Cortex of kidney (tissue), 1 donor: ENCODE measurements around the gene LSS.

ENCODE experiments used
- DNase-seq: peaks from one replicate; lab custom pipeline; 2025; lab: John Stamatoyannopoulos, UW

Gene LSS

DNA sequence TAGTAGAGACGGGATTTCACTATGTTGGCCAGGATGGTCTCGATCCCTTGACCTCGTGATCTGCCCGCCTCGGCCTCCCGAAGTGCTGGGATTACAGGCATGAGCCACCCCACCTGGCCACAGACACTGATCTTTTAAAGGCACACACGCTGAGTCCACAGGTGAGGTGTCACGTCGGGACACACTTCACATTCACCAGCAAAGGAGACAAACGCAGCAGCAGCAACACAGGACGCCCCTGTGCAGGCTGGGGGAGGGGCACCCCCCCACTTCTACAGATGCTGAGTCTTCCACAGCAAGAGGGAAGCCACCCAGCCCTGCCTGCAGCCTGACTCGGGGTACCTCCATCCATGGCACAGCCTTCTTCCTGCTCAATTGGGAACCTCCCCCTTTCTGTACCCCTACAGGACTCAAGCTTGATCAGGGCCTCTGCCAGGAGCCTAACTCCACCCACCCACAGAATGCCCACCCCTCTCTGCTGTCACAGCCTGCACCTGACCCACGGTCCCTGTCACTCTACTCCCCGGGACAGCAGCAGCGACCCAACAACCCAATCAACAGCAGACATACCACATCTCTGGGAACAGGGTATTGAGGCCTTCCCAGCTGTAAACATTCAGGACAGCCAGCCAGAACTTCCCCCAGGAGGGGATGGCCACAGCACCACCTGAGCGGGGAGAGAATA, 9.5 kb downstream of the LSS start:
- DNase-seq: no peak

DNA sequence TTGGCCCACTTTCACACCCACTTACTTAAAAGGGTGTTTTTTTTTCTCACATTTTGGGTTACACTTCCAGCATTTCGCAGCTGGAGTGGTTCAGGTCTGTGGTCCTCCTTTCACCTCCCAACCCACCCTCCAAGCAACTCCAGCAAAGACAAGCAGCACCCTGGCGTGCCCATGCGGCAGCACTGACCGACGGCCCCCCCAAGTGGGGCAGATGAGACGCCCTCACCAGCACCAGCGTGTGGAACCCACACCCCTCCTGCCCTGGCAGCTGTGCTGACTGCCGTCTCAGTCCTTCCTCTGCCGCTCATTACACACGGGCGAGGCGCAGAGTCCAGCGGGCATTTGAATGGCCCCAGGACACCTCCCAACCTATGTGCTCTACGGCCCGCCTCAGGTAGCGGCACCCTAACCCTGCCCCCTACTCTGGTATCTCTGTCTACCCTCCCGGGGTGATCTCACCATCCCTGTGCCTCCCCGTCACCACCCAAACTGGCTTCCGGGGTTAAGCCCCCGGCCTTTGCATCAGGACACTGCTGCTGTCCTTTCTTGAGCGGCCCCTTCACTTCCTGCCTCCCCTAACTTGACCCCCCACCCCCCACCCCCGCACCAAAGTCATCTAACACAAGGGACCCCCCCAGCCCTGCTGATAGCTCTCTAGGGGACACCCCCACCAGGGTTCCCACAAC, 10.9 kb downstream of the LSS start:
- no peak for DNase-seq

DNA sequence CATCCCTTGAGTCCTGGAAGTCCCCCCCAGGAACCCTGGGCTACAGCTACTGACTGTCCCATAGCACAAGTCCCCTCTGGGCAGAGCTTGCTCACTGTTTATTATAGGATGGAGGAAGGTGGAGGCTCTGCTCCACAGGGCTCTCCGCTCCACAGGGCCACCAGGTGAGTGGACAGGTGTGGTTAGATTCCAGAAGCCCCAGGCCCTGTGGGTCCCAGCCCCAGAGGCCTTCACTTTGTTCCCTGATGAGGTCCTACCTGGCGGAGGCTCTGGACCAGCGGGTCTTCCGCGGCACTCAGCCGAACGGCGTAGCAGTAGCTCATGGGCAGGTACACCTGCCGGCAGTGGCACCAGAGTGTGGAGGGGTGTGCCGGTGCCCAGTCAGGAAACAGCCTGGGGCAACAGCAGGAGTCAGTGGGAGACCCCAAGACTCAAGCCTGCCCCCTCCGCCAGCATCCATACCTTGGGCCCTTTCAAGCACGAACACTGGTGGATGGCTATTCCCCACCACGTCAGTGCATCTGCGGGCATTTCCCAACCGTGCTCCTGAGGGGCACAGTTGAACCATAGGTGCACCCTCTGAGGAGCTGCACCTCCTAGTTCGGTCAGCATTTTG, 12.3 kb downstream of the LSS start:
- DNase-seq: no peak

DNA sequence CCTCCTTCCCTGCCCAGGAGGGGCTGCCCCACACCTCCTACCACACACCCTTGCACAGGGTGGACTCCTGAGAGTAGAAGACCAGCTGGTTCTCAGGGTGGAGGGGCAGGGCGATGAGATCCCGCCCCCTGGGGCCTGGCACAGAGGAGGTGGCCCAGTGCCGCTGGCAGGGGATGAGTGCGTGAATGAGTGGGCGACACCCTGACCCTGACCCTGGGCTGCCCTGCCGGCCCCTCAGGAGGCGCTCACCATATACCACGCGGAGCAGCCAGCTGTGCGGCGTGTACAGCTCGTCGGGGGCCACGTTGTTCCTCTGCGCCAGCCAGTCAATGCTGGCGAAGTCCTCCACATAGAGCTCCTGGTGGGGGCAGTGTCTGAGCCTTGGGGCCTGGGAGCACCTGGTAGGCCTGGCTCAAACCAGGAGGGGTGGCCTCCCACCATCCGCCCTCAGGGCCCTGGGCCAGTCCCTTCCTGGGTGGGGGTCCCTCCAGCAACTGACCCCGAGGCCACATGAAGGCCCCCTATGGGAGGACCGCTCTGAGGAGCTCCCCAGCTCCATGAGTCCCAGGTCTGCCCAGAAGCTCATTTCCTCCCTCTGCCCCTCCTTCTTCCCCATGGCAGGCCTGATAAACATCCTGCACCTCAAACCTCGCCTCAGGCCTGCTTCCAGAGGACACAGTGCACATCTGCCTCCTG, 13.0 kb downstream of the LSS start:
- no peak for DNase-seq

DNA sequence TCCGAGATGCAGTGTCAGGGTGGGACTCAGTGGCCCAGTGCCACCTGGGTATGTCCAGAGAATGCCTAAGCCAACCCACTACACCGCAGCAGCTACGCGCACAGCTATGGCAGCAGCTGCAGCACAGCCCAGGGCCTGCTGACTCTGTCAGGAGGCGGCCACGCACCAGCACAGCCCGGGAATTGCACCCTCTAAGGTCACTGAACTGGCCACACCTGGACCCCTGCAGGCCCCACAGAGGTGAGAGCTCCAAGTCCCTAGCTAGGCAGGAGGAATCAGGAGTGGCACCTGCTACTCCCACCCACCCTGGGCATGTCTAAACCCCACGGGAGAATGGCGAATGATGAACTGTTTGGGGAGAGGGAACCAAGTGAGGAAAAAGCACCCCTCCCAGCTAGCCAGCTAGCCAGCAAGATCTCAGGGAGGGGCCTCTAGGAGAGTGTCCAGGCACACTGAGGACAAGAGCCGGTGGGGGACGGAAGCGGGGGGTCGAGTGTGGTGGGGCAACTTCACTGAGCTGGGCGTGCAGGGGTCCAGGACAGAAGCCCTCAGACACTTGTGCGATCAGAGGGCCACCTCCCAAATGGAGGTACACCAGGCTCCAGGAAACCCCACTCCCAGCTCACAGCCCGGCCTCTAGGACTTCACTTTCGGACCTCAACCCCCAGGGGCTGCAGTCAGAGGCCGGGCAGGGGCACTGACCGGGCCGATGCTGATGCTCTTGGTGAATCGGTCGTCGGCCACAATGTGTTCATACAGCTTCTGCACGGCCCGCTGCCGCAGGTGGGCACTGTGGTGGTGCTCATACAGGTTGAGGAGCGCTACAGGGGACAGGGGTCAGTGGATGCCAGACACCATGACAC, 13.9 kb downstream of the LSS start:
- no peak for DNase-seq

DNA sequence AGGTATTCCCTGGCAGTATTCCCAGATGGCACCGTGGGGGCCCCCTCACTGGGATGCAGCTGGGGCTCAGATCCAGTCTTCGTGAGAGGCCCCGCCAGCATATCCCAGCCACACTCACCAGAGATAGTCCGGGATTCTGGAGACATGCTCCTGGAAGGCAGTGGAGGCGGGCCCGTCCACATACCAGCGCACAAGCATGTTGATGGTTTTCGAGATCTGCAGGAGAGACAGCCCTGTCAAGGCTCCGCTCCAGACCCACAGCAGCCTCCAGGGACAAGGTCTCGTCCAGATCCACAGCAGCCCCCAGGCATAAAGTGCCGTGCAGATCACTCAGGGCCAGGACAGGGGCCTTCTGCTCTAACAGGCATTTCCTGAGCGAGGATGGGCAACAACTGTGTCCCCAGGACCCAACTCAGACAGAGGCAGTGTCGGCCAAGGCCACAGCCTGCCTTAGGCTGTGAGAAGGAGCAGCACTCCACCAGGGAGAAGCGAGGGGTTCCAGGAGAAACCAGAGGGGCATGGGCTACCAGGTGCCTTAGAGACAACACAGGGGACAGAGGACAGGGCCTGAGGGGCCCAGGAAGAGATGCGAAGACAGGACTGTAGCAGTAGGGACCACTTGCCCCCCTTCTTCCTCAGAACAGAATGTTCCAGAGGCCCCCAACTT, 14.8 kb downstream of the LSS start:
- DNase-seq: no peak

DNA sequence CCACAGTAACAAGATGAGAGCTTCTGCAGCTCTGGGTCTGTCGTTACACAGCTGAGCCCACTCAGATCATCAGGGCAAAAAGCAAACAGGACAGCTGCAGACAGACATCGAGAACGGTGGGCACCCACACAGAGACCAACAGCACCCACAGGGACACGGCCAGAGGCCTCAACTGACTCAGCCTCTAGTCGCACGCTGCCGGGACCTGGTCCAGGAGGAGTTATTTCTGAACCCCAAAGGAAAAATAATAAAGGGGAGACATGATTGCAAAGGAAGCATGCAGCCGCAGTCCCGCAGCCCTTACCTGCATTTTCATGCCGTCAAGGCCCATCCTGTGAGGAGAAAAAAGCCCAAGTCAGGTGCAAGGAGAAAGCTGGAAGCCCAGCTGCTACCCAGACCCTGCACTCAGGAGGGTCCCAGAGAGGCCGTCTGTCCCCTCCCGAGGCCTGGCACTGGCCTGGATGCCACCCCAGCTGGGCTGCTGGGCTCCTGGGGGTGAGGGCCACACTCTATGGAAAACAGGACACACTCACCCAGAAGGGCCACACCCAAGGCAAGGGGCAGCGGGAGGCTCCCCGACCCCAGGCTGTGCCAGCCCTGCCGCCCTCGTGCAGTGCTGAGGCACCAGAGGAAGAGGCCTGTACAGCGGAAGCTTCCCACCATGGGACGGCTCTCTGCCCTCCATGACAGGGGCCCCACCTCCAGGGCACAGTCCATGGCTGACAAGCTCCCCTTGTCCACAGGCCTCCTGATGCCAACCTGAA, 15.7 kb downstream of the LSS start:
- no peak for DNase-seq

DNA sequence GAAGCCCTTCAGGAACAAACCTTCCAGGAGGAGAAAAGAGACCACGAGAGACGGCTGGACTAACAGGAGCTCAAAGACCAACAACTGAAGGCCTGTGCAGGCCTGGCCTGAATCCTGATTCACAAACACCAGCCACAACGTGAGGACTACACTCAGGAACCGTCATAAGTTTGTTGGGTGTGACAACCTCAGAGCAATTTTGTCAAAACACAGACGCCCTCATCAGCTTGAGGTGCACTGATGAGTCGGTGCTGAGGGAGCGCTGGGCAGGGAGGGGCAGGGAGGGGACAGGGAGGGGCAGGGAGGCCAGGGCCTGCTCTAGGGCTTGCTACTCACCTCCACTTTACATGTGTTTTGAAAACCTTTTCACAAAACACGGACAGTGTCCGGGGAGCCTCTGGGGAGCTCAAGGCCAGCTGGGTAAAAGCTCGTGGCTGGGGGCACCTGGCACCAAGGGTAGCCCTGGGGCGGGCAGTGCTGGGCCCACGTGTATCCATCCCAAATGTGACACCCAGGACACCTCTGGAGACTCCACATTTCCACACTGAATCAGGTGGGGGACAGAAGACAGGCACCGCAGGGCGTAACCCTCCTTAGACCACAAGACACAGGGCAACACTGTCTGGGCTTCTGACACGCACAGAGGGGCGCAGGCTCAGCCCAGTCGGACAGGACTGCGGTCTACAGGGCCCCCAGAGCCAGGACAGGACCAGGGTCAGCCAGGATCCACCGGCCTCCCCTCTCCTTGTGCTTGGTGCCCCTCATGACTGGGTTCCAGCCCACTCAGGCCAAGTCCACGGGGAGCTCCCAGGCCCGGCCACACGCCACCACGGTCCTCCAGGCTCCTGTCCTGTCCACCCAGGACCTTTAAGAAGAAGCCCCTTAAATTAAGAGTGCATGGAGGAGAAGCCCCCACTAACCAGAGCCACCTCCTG, 16.5 kb downstream of the LSS start:
- DNase-seq: no peak

DNA sequence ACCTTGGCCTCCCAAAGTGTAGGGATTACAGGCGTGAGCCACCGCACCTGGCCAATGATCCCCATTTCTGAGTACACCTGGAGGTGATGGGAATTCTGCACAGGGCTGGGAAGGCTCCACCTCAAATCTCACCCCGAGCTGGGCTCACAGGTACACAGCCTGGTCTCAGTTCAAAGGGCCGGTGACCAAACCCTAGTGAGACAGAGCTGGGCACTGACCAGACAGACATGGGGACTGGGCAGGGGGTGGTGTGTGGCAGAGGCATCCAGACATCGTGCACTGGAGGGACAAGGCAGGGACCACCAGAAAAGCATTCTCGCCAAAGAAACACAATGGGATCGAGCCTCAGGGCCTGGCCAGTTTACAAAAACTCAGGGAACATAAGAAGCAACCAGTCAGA, 17.2 kb downstream of the LSS start:
- no peak for DNase-seq

DNA sequence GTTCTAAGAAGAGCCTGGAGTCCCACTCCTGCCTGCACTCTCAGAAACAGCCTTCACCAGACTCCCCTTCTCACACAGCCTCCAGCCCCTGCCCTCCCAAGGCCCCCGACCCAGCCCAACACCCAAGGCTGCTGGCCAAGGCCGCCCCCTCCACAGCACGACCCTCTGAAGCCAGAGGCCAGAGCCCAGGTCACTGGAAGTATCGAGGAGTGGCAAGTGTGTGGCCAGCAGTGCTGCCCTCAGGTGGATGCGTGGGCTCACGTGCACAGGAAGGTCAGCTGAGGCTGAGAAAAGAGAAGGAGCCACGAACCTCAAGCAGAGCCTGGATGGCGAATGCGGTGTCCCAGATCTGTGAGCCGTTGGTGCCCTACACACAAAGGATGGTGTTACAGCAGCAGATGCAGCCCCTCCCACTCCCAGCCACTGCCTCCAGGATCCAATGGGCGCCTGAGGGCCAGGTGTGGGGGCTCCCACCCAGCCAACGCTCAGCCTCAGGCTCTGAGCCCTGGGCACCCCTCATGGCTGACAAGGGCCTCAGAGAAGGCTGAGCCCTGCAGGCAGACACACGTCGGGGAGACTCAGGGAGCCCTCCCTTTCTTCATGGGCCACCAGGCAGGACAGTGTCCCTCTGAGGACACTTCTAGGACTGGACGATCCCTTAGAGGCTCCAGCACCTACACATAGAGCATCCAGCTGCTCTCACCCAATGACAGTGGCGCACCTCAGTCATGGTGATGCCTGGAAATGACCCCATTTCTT, 18.0 kb downstream of the LSS start:
- DNase-seq: no peak

DNA sequence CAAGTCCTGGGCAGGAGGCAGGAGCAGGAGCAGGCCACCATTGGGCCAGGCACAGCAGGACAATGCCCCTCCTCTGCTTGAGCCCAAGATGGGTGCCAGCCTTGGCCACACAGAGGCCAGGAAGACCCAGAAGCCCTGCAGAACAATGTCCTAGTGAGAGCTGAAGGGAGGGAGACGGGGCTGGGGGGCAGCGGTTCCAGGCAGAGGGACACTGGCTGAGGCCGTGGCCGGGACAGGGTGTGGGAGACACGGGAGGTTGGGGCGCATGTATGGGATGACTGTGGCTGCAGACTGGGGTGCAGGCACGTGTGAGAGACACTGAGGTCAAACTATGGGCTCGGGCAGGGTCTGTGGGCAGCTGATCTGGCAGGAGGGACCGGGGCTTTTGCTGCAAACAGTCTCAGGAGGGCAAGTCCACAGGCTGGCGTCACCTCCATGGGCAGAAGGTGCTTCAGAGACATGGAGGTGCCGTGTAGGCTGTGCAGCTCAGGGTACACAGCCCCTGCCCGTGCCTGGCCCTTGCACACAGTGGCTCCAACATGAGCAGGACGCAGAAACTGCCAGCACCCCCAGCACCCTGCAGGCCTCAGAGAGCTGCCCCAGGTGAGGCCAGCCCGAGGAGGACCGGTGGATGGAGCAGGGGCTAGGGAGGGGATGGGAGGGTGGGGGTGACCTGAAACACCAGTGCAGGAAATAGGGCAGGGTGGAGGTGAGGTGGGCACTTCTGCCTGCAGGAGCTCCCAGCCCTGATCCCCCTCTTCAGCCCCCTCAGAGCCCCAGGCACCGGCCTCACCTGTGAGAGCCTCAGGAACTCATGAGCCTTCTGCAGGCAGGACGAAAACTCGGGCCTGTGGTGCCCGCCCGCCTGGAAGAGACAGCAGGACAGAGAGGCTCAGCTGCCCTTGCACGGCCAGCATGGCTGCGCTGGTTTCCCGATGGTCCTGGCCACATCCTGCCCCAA, 19.5 kb downstream of the LSS start:
- no peak for DNase-seq

DNA sequence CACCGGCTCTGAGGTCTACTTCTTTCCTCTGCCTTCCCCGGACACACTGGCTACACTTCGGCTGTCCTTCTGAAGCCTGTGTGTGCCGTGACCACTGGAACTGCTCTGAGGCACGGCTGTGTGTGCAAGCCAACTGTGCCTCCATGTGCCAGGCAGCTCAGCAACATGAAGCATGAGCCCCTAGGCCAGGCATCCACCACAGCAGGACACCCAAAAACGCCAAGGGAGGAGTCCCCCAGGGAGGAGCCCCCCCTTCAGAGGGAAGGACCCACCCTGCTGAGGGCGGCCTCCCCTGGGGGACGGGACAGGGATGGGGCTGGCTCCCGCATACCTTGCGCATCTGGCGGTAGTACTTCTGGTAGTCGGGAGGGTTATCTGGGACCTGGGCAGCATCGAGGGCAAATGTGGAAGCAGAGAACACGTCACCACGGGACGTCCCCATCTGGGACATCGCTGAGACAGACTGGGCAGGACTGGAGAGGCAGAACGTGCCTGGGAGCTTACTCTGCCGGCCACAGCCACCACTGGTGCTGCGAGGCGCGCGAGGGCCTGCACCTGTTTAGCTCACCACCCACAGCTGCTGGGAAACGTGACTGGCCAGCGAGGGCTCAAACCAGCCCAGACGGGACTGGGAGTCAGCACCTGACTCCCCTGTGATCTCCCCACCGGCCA, 20.5 kb downstream of the LSS start:
- DNase-seq: no peak

DNA sequence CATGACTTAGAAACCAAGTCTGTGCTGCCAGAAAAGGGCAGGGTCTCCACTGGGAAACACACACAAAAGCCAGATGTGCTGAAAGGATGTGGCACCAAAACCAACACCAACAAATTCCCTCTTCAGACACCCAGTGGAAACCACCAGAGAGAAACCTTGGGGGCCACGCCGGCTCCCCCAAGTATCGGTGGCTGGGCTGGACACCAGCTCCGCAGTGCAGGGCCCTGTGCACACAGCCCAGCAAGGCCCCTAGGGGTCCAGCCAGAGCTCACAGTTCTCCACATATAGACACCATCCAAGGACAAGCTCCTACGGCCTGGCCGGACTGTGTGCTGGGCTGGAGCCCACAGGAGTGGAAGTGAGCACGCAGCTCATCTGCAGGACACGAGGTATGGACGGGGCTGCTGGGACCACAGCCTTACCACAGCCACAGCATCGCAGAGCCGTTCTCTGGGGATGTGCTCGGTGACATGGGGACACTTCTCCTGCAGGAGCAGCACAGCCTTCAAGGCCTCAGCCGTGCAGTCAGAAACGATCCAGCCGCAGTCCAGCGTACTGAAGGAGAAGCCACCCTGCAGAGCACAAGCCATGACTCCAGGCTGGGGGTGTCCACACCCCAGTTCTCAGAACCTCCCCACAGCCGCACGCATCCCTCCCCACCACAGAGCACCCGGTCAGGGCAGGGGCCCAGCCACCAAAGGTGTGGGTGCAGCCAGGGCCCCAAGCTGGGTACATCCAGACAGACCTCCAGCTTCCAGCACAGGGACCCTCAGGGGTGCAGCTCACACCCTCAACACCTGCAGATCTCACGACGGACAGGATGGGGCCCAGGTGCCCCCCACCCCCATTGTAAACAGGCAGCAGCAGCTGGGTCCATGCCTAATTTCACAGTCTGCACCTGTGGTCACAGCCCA, 21.3 kb downstream of the LSS start:
- DNase-seq: no peak

DNA sequence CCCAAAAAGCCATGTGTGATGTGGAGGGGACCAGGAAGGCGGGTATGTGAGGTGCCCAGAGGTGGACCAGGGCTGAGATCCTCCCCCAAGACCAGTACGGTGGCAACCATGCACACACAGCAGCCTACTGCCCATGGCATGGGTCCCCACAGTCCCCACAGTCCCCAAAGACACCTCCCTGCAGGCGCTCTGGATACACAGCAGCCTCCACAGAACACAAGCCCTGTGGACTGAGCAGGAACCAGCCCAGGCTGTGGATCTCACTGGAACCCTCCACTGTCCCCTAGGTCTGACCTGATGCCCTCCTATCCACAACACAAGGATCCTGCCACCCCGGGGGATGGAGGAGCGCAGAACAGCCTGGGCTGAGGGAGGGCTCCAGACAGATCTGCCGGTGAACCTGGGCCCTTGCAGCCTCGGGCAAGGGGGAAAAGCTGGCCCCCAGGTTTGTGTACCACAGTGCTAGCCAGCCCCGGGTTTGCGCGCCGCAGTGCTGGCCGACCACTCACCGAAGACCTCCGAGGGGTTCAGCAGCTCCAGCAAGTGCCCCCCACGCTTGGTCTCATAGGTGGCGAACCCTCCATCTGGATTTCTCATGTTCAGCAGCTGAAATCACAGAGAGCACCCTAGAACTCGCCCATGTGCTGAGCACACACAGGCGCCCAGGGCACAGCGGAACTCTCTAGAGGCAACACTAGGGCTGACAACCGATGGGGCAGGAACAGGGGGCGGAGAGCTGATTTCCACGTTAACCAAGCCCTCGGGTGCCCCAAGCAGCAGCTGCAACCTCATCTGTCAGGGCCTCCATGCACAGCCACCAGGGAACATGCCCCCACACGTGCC, 22.2 kb downstream of the LSS start:
- DNase-seq: no peak

DNA sequence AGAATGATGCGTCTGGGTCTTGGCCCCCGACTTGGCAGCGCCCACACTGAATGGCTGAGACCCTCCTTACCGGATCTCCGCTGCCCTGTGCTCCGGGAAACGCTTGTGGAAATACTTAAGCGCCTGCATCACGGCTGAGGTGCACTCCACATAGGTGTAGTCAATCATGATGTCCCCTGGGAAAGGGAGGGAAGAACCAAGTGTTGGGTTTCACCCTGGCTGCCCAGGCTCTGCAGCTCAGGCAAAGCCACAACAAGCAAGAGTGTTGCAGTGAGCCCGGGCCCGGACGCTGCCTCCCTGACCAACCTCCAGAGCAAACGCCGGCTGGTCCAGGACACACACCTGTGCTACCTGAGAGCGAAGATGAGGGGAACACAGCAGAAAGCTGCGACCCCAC, 22.8 kb downstream of the LSS start:
- no peak for DNase-seq
